ENCODE data around the gene CPEB1. TPM values are rescaled to one million over a fixed set of nuclear protein-coding genes. Genes with fewer than 3 reads are reported as not detected.

Gene CPEB1
- total RNA-seq, 6 experiments from 2014 or later = not detected

- intact Hi-C loops (cut with DNase I) = no loop called here
- Histone ChIP-seq H3K36me3 (no peaks in the 10 kb centered on the region), H3K4me1 (no peaks in the 10 kb centered on the region), H3K27ac (no peak overlapping the region), H3K4me3 (no peak overlapping the region), H3K9me3 (no peaks in the 10 kb centered on the region), H3K27me3 (no peaks in the 10 kb centered on the region)
- no peak for TF ChIP-seq POLR2A (IDR thresholded peaks at IDR 0.05)
- TF ChIP-seq CTCF (IDR thresholded peaks at IDR 0.05) = no peak
- no peak for DNase-seq
- no peak for ATAC-seq
- WGBS (ENCODE audit: insufficient coverage, low coverage, low lambda C conversion rate, missing lambda C conversion rate) = 43% methylated on average over 1 of the region's 1 CpG
Observed at GRCh38 chr15:82566690-82567089, 80.5 kb downstream of the CPEB1 start.

- no peak for DNase-seq
- 29% methylated on average over 1 of the region's 1 CpG for WGBS (ENCODE audit: insufficient coverage, low coverage, low lambda C conversion rate, missing lambda C conversion rate)
- intact Hi-C loops (cut with DNase I) = no loop called here
- no peaks in the 10 kb centered on the region for H3K36me3 ChIP-seq
- no peaks in the 10 kb centered on the region for H3K9me3 ChIP-seq
- no peak for ATAC-seq
- H3K27ac ChIP-seq = no peak overlapping the region
- H3K4me3 ChIP-seq = no peak overlapping the region
- TF ChIP-seq CTCF (IDR thresholded peaks at IDR 0.05) (no peak), POLR2A (IDR thresholded peaks at IDR 0.05) (no peak)
- H3K4me1 ChIP-seq = no peaks in the 10 kb centered on the region
- no peaks in the 10 kb centered on the region for H3K27me3 ChIP-seq
Observed at GRCh38 chr15:82558502-82558901, 88.7 kb downstream of the CPEB1 start.

- TF ChIP-seq POLR2A (IDR thresholded peaks at IDR 0.05) (no peak), CTCF (IDR thresholded peaks at IDR 0.05) (no peak)
- 53% methylated on average over 6 of the region's 7 CpGs for WGBS (ENCODE audit: insufficient coverage, low coverage, low lambda C conversion rate, missing lambda C conversion rate)
- Histone ChIP-seq H3K36me3 (no peaks in the 10 kb centered on the region), H3K27me3 (no peaks in the 10 kb centered on the region), H3K27ac (no peak overlapping the region), H3K9me3 (no peaks in the 10 kb centered on the region), H3K4me1 (no peaks in the 10 kb centered on the region), H3K4me3 (no peak overlapping the region)
- ATAC-seq (no peak), DNase-seq (no peak)
- intact Hi-C loops (cut with DNase I) = no loop called here
Observed at GRCh38 chr15:82556315-82557035, 90.7 kb downstream of the CPEB1 start.

GRCh38 chr15:82554849-82555248 lies 92.3 kb downstream of the CPEB1 start:
- WGBS (ENCODE audit: insufficient coverage, low coverage, low lambda C conversion rate, missing lambda C conversion rate) = 85% methylated on average over 2 of the region's 2 CpGs
- no peaks in the 10 kb centered on the region for H3K36me3 ChIP-seq
- H3K27ac ChIP-seq = no peak overlapping the region
- H3K4me3 ChIP-seq = no peak overlapping the region
- DNase-seq (no peak), ATAC-seq (no peak)
- H3K27me3 ChIP-seq = no peaks in the 10 kb centered on the region
- no peaks in the 10 kb centered on the region for H3K9me3 ChIP-seq
- H3K4me1 ChIP-seq = no peaks in the 10 kb centered on the region
- TF ChIP-seq POLR2A (IDR thresholded peaks at IDR 0.05) (no peak), CTCF (IDR thresholded peaks at IDR 0.05) (no peak)
- intact Hi-C loops (cut with DNase I) = no loop called here
